Measurements from ENCODE around the gene GREB1.
A peak's percentile ranks its signal among the peaks of the same experiment; 100 is the strongest.

GREB1 gene

GRCh38 chr2:11506611-11506969 is 27.3 kb upstream of the GREB1 start:
- no peak overlapping the region for H3K27ac ChIP-seq
- no peak overlapping the region for H3K4me3 ChIP-seq (ENCODE audit: low read depth, low read length)
- DNase-seq, result no peak

GRCh38 chr2:11507517-11507916 is 26.3 kb upstream of the GREB1 start:
- no peaks in the 10 kb centered on the region for H3K27me3 ChIP-seq (ENCODE audit: insufficient read depth, low read depth, severe bottlenecking)
- no peak overlapping the region for H3K27ac ChIP-seq
- H3K9me3 ChIP-seq (ENCODE audit: severe bottlenecking), result no peaks in the 10 kb centered on the region
- no peak overlapping the region for H3K4me3 ChIP-seq (ENCODE audit: low read depth, low read length)
- no peak for DNase-seq
- TF ChIP-seq CTCF (IDR thresholded peaks at IDR 0.05; ENCODE audit: low read depth, low read length), result no peak
- no peaks in the 10 kb centered on the region for H3K36me3 ChIP-seq

More at GRCh38 chr2:11506611-11506969, 27.3 kb upstream of the GREB1 start:
- Histone ChIP-seq H3K9me3 (ENCODE audit: severe bottlenecking) (no peaks in the 10 kb centered on the region), H3K27me3 (ENCODE audit: insufficient read depth, low read depth, severe bottlenecking) (no peaks in the 10 kb centered on the region), H3K36me3 (no peaks in the 10 kb centered on the region)
- TF ChIP-seq CTCF (IDR thresholded peaks at IDR 0.05; ENCODE audit: low read depth, low read length), result no peak

- DNase-seq, result no peak
- no peak for TF ChIP-seq CTCF (IDR thresholded peaks at IDR 0.05; ENCODE audit: low read depth, low read length)
- Histone ChIP-seq H3K9me3 (ENCODE audit: severe bottlenecking) (no peaks in the 10 kb centered on the region), H3K27me3 (ENCODE audit: insufficient read depth, low read depth, severe bottlenecking) (no peaks in the 10 kb centered on the region), H3K36me3 (no peaks in the 10 kb centered on the region), H3K4me3 (ENCODE audit: low read depth, low read length) (no peak overlapping the region), H3K27ac (no peak overlapping the region)
Measured at GRCh38 chr2:11508279-11508678, 25.6 kb upstream of the GREB1 start.

GRCh38 chr2:11509657-11510360 is 24.0 kb upstream of the GREB1 start:
- Histone ChIP-seq H3K27ac (no peak overlapping the region), H3K36me3 (no peaks in the 10 kb centered on the region), H3K4me3 (ENCODE audit: low read depth, low read length) (no peak overlapping the region), H3K9me3 (ENCODE audit: severe bottlenecking) (no peaks in the 10 kb centered on the region), H3K27me3 (ENCODE audit: insufficient read depth, low read depth, severe bottlenecking) (no peaks in the 10 kb centered on the region)
- TF ChIP-seq CTCF (IDR thresholded peaks at IDR 0.05; ENCODE audit: low read depth, low read length), result no peak
- DNase-seq, result no peak

- peak; percentile 45 for DNase-seq
- Histone ChIP-seq H3K36me3 (no peaks in the 10 kb centered on the region), H3K27ac (no peak overlapping the region), H3K27me3 (ENCODE audit: insufficient read depth, low read depth, severe bottlenecking) (no peaks in the 10 kb centered on the region), H3K4me3 (ENCODE audit: low read depth, low read length) (no peak overlapping the region), H3K9me3 (ENCODE audit: severe bottlenecking) (no peaks in the 10 kb centered on the region)
- TF ChIP-seq CTCF (IDR thresholded peaks at IDR 0.05; ENCODE audit: low read depth, low read length), result no peak
Measured at GRCh38 chr2:11512431-11512830, 21.4 kb upstream of the GREB1 start.

GRCh38 chr2:11513319-11513718 is 20.5 kb upstream of the GREB1 start:
- no peaks in the 10 kb centered on the region for H3K9me3 ChIP-seq (ENCODE audit: severe bottlenecking)
- H3K27me3 ChIP-seq (ENCODE audit: insufficient read depth, low read depth, severe bottlenecking), result no peaks in the 10 kb centered on the region
- no peak for DNase-seq
- no peak for TF ChIP-seq CTCF (IDR thresholded peaks at IDR 0.05; ENCODE audit: low read depth, low read length)
- no peak overlapping the region for H3K27ac ChIP-seq
- H3K36me3 ChIP-seq, result no peaks in the 10 kb centered on the region
- no peak overlapping the region for H3K4me3 ChIP-seq (ENCODE audit: low read depth, low read length)

All from WERI-Rb-1 (cell line).